OCI-LY7 (cell line): ENCODE measurements around the gene SIK3. TPM values are rescaled to one million over a fixed set of nuclear protein-coding genes. Genes with fewer than 3 reads are reported as not detected.
A peak's percentile ranks its signal among the peaks of the same experiment; 100 is the strongest.

Experiments used
- BruUV-seq: library from RNA; stranded (reverse); fragments of 400-500 nt; replicated peaks from 2 replicates; lab custom pipeline; 2021; lab: Mats Ljungman, UMichigan
- CTCF ChIA-PET: fragments of 300-600 bp; sonication (Branson Sonifier 250); formaldehyde crosslinking; loops from one replicate; lab custom pipeline; 2022; ENCODE audit warnings: antibody characterized with exemption; ENCODE audit not compliant: unreplicated experiment; lab: Charles Lee
- POLR2A ChIA-PET: fragments of 300-600 bp; sonication (Branson Sonifier 250); formaldehyde crosslinking; loops from one replicate; lab custom pipeline; 2022; ENCODE audit warnings: antibody characterized with exemption; lab: Charles Lee
- DNase-seq: peaks from one replicate; pipeline ENCODE4 v3.0.0-alpha.2; 2015; ENCODE audit warnings: low spot score
- H2AFZ ChIP-seq: fragments of 200-600 bp; sonication (generic), shearing (Covaris generic); 2 replicates; pipeline ENCODE4 v1.6.1; 2014; ENCODE audit warnings: mild to moderate bottlenecking, antibody characterized with exemption, low read length, moderate library complexity
- H3K27ac ChIP-seq: fragments of 200-600 bp; sonication (generic); 2 replicates; pipeline ENCODE4 v1.5.1; 2014; ENCODE audit warnings: mixed run types, low read depth, mild to moderate bottlenecking, moderate library complexity, low read length, inconsistent platforms; ENCODE audit not compliant: poor library complexity, severe bottlenecking
- H3K36me3 ChIP-seq: fragments of 200-600 bp; sonication (generic); 2 replicates; pipeline ENCODE4 v1.6.1; 2014; ENCODE audit warnings: mild to moderate bottlenecking, antibody characterized with exemption, low read length, moderate library complexity, mixed read lengths; ENCODE audit not compliant: insufficient read depth
- H3K4me1 ChIP-seq: fragments of 200-600 bp; sonication (generic); 2 replicates; pipeline ENCODE4 v1.5.1; 2014; ENCODE audit warnings: mild to moderate bottlenecking, low read length; ENCODE audit not compliant: insufficient read depth, poor library complexity, severe bottlenecking
- H3K4me2 ChIP-seq: fragments of 200-600 bp; sonication (generic); 2 replicates; pipeline ENCODE4 v1.6.1; 2014; ENCODE audit warnings: mild to moderate bottlenecking, low read length
- H3K4me3 ChIP-seq: fragments of 200-600 bp; sonication (generic); 2 replicates; pipeline ENCODE4 v1.5.1; 2014; ENCODE audit warnings: mild to moderate bottlenecking, low read depth, low read length; ENCODE audit not compliant: poor library complexity, severe bottlenecking
- H3K79me2 ChIP-seq: fragments of 200-600 bp; sonication (generic); 2 replicates; pipeline ENCODE4 v1.6.1; 2016; ENCODE audit warnings: low read depth, mild to moderate bottlenecking, low read length, moderate library complexity, mixed read lengths; ENCODE audit not compliant: insufficient read depth
- H3K9me2 ChIP-seq: fragments of 200-600 bp; sonication (generic); 2 replicates; pipeline ENCODE4 v1.6.1; 2016; ENCODE audit warnings: mild to moderate bottlenecking, low read length, mixed read lengths; ENCODE audit not compliant: insufficient read depth
- H3K9me3 ChIP-seq: fragments of 200-600 bp; sonication (generic); 2 replicates; pipeline ENCODE4 v1.6.1; 2014; ENCODE audit warnings: mild to moderate bottlenecking, mixed run types, low read length, mixed read lengths
- H4K20me1 ChIP-seq: fragments of 200-600 bp; sonication (generic); 2 replicates; pipeline ENCODE4 v1.6.1; 2014; ENCODE audit warnings: mild to moderate bottlenecking, antibody characterized with exemption, low read length, moderate library complexity, mixed read lengths; ENCODE audit not compliant: insufficient read depth
- CTCF ChIP-seq: fragments of 200-600 bp; sonication (generic); conservative IDR thresholded peaks from 2 replicates; pipeline ENCODE4 v1.5.1; 2014; ENCODE audit warnings: mild to moderate bottlenecking, antibody characterized with exemption, low read length, moderate library complexity, mixed read lengths
- EZH2phosphoT487 ChIP-seq: fragments of 200-600 bp; sonication (generic); IDR thresholded peaks from 2 replicates; pipeline ENCODE4 v1.6.1; 2018; ENCODE audit warnings: low read depth, borderline replicate concordance, mild to moderate bottlenecking, mixed run types, antibody characterized with exemption, low read length, moderate library complexity, mixed read lengths
- intact Hi-C: fragments of 100-400 bp; cut with micrococcal nuclease; formaldehyde crosslinking; loops from one replicate; pipeline ENCODE4 v1.10.0; 2022; ENCODE audit not compliant: unreplicated experiment
- total RNA-seq, 2 experiments: library from RNA; depleted of rRNA in 1 of 2; stranded (reverse); fragments of >200 nt in 1 of 2; shearing (Covaris generic) in 1 of 2; gene quantifications; 2 replicates each; pipeline ENCODE4 v1.2.3, GENCODE V29; 2014 to 2022

SIK3 gene
- total RNA-seq, 2 experiments from 2014 or later, result 29.3 to 72.9 TPM

GRCh38 chr11:116962108-116962507, 136.1 kb downstream of the SIK3 start:
- DNase-seq, result no peak
- ChIA-PET CTCF (no interaction called here), POLR2A (interaction anchor here (0.6 to 8.4 kb wide), 11 partner anchors 11 to 182 kb away, joined by 3 to 73 read pairs (median 4); no protein-coding TSS in a partner anchor)
- BruUV-seq, result no TSS peak
- H3K36me3 ChIP-seq, result no peaks in the 10 kb centered on the region; the same call in 1 of the 2 replicates
- peak overlapping the region; percentile 34 for H3K4me2 ChIP-seq
- peaks cover 55% of the 10 kb centered on the region for H3K4me1 ChIP-seq
- peaks cover 73% of the 10 kb centered on the region; the same call in 1 of the 2 replicates for H3K79me2 ChIP-seq
- no peak overlapping the region for H3K4me3 ChIP-seq
- H4K20me1 ChIP-seq, result no peaks in the 10 kb centered on the region
- TF ChIP-seq EZH2phosphoT487 (no peak), CTCF (no peak)
- intact Hi-C loops, result no loop called here
- H3K9me3 ChIP-seq, result no peaks in the 10 kb centered on the region
- no peak overlapping the region for H2AFZ ChIP-seq
- H3K9me2 ChIP-seq, result no peaks in the 10 kb centered on the region
- H3K27ac ChIP-seq, result no peak overlapping the region

- Histone ChIP-seq H3K36me3 (peaks cover 9% of the 10 kb centered on the region; the same call in 1 of the 2 replicates), H3K4me2 (peak overlapping the region; percentile 13; the same call in 1 of the 2 replicates), H3K4me1 (peaks cover 67% of the 10 kb centered on the region), H3K9me3 (no peaks in the 10 kb centered on the region), H2AFZ (no peak overlapping the region), H3K27ac (no peak overlapping the region), H3K4me3 (no peak overlapping the region), H3K9me2 (no peaks in the 10 kb centered on the region), H4K20me1 (no peaks in the 10 kb centered on the region), H3K79me2 (peaks cover 74% of the 10 kb centered on the region; the same call in 1 of the 2 replicates)
- TF ChIP-seq CTCF (no peak), EZH2phosphoT487 (no peak)
- BruUV-seq, result no TSS peak
- peak; percentile 14 for DNase-seq
- POLR2A ChIA-PET, result interaction anchor here (0.6 to 8.4 kb wide), 7 partner anchors 9 to 34 kb away, joined by 4 to 73 read pairs (median 6); no protein-coding TSS in a partner anchor
- CTCF ChIA-PET, result interaction anchor here (1.0 kb wide), 1 partner anchor 11 kb away, joined by 3 read pairs; no protein-coding TSS in a partner anchor
- intact Hi-C loops, result no loop called here
Measured at GRCh38 chr11:116960930-116961329, 137.3 kb downstream of the SIK3 start.

GRCh38 chr11:116958246-116958645, 140.0 kb downstream of the SIK3 start:
- TF ChIP-seq CTCF, result no peak
- Histone ChIP-seq H3K4me1 (peaks cover 94% of the 10 kb centered on the region), H2AFZ (no peak overlapping the region), H3K27ac (peak overlapping the region; percentile 86), H3K9me3 (no peaks in the 10 kb centered on the region), H4K20me1 (no peaks in the 10 kb centered on the region), H3K36me3 (peaks cover 13% of the 10 kb centered on the region; the same call in 1 of the 2 replicates), H3K4me2 (peak overlapping the region; percentile 48), H3K4me3 (no peak overlapping the region), H3K9me2 (no peaks in the 10 kb centered on the region), H3K79me2 (peaks cover 74% of the 10 kb centered on the region; the same call in 1 of the 2 replicates)
- intact Hi-C loops, result loop anchor here (10.0 kb wide), 1 partner anchor 137 kb away; the partner anchor contains the start of gene SIK3
- ChIA-PET POLR2A (interaction anchor here (0.9 to 8.4 kb wide), 15 partner anchors 9 to 139 kb away, joined by 3 to 73 read pairs (median 5); no protein-coding TSS in a partner anchor), CTCF (interaction anchor here (1.4 kb wide), 1 partner anchor 28 kb away, joined by 7 read pairs; no protein-coding TSS in a partner anchor)
- BruUV-seq, result no TSS peak
- no peak for DNase-seq
